ENCODE data around the gene EPB41L4A. TPM values are rescaled to one million over a fixed set of nuclear protein-coding genes. Genes with fewer than 3 reads are reported as not detected.

The EPB41L4A gene
- total RNA-seq, 1 experiment from 2014 or later, result 0.87 TPM

GRCh38 chr5:112346411-112347044 is 72.5 kb downstream of the EPB41L4A start:
- CTCF ChIA-PET, result no interaction called here
- no peaks in the 10 kb centered on the region for H3K9me3 ChIP-seq (ENCODE audit: control insufficient read depth, insufficient read depth, low read depth, low read length)
- ATAC-seq (no peak), DNase-seq (ENCODE audit: low read depth, low spot score) (no peak)
- in situ Hi-C loops (cut with HindIII; ENCODE audit: low pct_unique_long_range_greater_than_20kb, low sequenced_read_pairs), result no loop called here
- H3K27me3 ChIP-seq (ENCODE audit: control insufficient read depth, insufficient read depth, low read length), result no peaks in the 10 kb centered on the region
- no peaks in the 10 kb centered on the region for H3K36me3 ChIP-seq (ENCODE audit: control insufficient read depth, insufficient read depth, low read length)
- no peak overlapping the region for H3K4me3 ChIP-seq (ENCODE audit: low read depth in 2 of 2, low read length in 2 of 2)
- no peak for TF ChIP-seq TCF7L2 (IDR thresholded peaks at IDR 0.05; ENCODE audit: low read depth, low read length)
- TF ChIP-seq REST (IDR thresholded peaks at IDR 0.05; ENCODE audit: insufficient read depth in 1 of 2, low read depth in 2 of 2, low read length in 1 of 2), result no peak
- no peak for TF ChIP-seq SIN3A (IDR thresholded peaks at IDR 0.05; ENCODE audit: borderline replicate concordance, insufficient read depth, low read depth, low read length)
- TF ChIP-seq, protein P1, sequence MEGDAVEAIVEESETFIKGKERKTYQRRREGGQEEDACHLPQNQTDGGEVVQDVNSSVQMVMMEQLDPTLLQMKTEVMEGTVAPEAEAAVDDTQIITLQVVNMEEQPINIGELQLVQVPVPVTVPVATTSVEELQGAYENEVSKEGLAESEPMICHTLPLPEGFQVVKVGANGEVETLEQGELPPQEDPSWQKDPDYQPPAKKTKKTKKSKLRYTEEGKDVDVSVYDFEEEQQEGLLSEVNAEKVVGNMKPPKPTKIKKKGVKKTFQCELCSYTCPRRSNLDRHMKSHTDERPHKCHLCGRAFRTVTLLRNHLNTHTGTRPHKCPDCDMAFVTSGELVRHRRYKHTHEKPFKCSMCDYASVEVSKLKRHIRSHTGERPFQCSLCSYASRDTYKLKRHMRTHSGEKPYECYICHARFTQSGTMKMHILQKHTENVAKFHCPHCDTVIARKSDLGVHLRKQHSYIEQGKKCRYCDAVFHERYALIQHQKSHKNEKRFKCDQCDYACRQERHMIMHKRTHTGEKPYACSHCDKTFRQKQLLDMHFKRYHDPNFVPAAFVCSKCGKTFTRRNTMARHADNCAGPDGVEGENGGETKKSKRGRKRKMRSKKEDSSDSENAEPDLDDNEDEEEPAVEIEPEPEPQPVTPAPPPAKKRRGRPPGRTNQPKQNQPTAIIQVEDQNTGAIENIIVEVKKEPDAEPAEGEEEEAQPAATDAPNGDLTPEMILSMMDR (IDR thresholded peaks at IDR 0.05), result no peak
- no peak for TF ChIP-seq POLR2AphosphoS5 (IDR thresholded peaks at IDR 0.05; ENCODE audit: low read depth, low read length)
- H3K27ac ChIP-seq (ENCODE audit: low read length), result no peak overlapping the region
- H3K4me1 ChIP-seq (ENCODE audit: control insufficient read depth, insufficient read depth, low read length), result no peaks in the 10 kb centered on the region
- no TSS peak for BruUV-seq (replicated peaks)
- POLR2A ChIA-PET, result no interaction called here
- intact Hi-C loops (cut with micrococcal nuclease; ENCODE audit: unreplicated experiment), result no loop called here

DNA sequence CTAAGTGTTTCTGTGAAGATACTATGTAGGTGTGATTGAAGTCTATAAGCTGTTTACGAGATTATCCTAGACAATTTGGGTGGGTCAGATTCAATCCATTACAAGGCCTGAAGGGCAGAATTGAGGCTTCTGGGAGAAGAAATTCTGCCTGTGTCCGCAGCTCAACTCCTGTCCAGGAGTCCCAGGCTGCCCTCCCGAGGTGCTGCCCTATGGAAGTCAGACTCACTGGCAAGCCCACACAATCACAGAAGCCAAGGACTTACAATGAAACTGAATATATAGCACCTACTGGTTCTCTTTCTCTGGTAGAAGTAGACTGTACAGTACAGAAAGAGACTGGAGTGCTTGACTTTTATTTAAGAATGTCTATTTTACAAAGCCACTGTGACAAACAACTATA is 74.5 kb downstream of the EPB41L4A start:
- Histone ChIP-seq H3K4me1 (ENCODE audit: control insufficient read depth, insufficient read depth, low read length) (no peaks in the 10 kb centered on the region), H3K36me3 (ENCODE audit: control insufficient read depth, insufficient read depth, low read length) (no peaks in the 10 kb centered on the region), H3K9me3 (ENCODE audit: control insufficient read depth, insufficient read depth, low read depth, low read length) (no peaks in the 10 kb centered on the region), H3K27me3 (ENCODE audit: control insufficient read depth, insufficient read depth, low read length) (no peaks in the 10 kb centered on the region), H3K27ac (ENCODE audit: low read length) (no peak overlapping the region), H3K4me3 (ENCODE audit: low read depth in 2 of 2, low read length in 2 of 2) (no peak overlapping the region)
- CTCF ChIA-PET, result no interaction called here
- BruUV-seq (replicated peaks), result no TSS peak
- no peak for TF ChIP-seq SIN3A (IDR thresholded peaks at IDR 0.05; ENCODE audit: borderline replicate concordance, insufficient read depth, low read depth, low read length)
- no peak for TF ChIP-seq REST (IDR thresholded peaks at IDR 0.05; ENCODE audit: insufficient read depth in 1 of 2, low read depth in 2 of 2, low read length in 1 of 2)
- TF ChIP-seq POLR2AphosphoS5 (IDR thresholded peaks at IDR 0.05; ENCODE audit: low read depth, low read length), result no peak
- TF ChIP-seq TCF7L2 (IDR thresholded peaks at IDR 0.05; ENCODE audit: low read depth, low read length), result no peak
- TF ChIP-seq, protein P1 (IDR thresholded peaks at IDR 0.05), result no peak
- in situ Hi-C loops (cut with HindIII; ENCODE audit: low pct_unique_long_range_greater_than_20kb, low sequenced_read_pairs), result no loop called here
- no peak for ATAC-seq
- intact Hi-C loops (cut with micrococcal nuclease; ENCODE audit: unreplicated experiment), result no loop called here
- DNase-seq (ENCODE audit: low read depth, low spot score), result no peak
- POLR2A ChIA-PET, result no interaction called here
